ENCODE results near the gene CNRIP1. TPM values are rescaled to one million over a fixed set of nuclear protein-coding genes. Genes with fewer than 3 reads are reported as not detected.

Gene CNRIP1
- total RNA-seq, 1 donor, result 40.0 TPM

GRCh38 chr2:68341062-68341329 is 21.2 kb upstream of the CNRIP1 start:
- H3K4me3 ChIP-seq (ENCODE audit: low read depth, low read length), result no peak overlapping the region
- no peak for TF ChIP-seq CTCF (IDR thresholded peaks at IDR 0.05; ENCODE audit: insufficient read depth, low read length)
- no peak for DNase-seq (ENCODE audit: low read depth)

GRCh38 chr2:68340226-68341061 is 20.7 kb upstream of the CNRIP1 start:
- no peak for DNase-seq (ENCODE audit: low read depth)
- TF ChIP-seq CTCF (IDR thresholded peaks at IDR 0.05; ENCODE audit: insufficient read depth, low read length), result no peak

GRCh38 chr2:68336192-68336591 is 16.4 kb upstream of the CNRIP1 start:
- peak; percentile 61 for DNase-seq (ENCODE audit: low read depth)
- TF ChIP-seq CTCF (IDR thresholded peaks at IDR 0.05; ENCODE audit: insufficient read depth, low read length), result no peak
- H3K4me3 ChIP-seq (ENCODE audit: low read depth, low read length), result no peak overlapping the region

More at GRCh38 chr2:68340226-68341061, 20.7 kb upstream of the CNRIP1 start:
- no peak overlapping the region for H3K4me3 ChIP-seq (ENCODE audit: low read depth, low read length)

- H3K4me3 ChIP-seq (ENCODE audit: low read depth, low read length), result no peak overlapping the region
- no peak for TF ChIP-seq CTCF (IDR thresholded peaks at IDR 0.05; ENCODE audit: insufficient read depth, low read length)
- no peak for DNase-seq (ENCODE audit: low read depth)
Measured at GRCh38 chr2:68333931-68334330, 14.2 kb upstream of the CNRIP1 start.

GRCh38 chr2:68333009-68333408 is 13.3 kb upstream of the CNRIP1 start:
- no peak overlapping the region for H3K4me3 ChIP-seq (ENCODE audit: low read depth, low read length)
- no peak for DNase-seq (ENCODE audit: low read depth)
- no peak for TF ChIP-seq CTCF (IDR thresholded peaks at IDR 0.05; ENCODE audit: insufficient read depth, low read length)

- no peak for TF ChIP-seq CTCF (IDR thresholded peaks at IDR 0.05; ENCODE audit: insufficient read depth, low read length)
- DNase-seq (ENCODE audit: low read depth), result no peak
- no peak overlapping the region for H3K4me3 ChIP-seq (ENCODE audit: low read depth, low read length)
Measured at GRCh38 chr2:68330691-68331090, 10.9 kb upstream of the CNRIP1 start.

- no peak for TF ChIP-seq CTCF (IDR thresholded peaks at IDR 0.05; ENCODE audit: insufficient read depth, low read length)
Measured at GRCh38 chr2:68328901-68329300, 9.2 kb upstream of the CNRIP1 start.

More at GRCh38 chr2:68328901-68329300, 9.2 kb upstream of the CNRIP1 start:
- DNase-seq (ENCODE audit: low read depth), result no peak
- H3K4me3 ChIP-seq (ENCODE audit: low read depth, low read length), result no peak overlapping the region

Measured in fibroblast of the aortic adventitia (primary cell).